Adipocyte (in vitro differentiated cells): ENCODE results near the gene NSG2.

Source experiments
- DNase-seq: peaks from one replicate; pipeline ENCODE4 v3.0.0-alpha.2; 2015; ENCODE audit warnings: low read depth
- H3K27me3 ChIP-seq: replicated peaks from 2 replicates; pipeline ENCODE4 v1.7.0; 2013; ENCODE audit warnings: mild to moderate bottlenecking, low read length, moderate library complexity; ENCODE audit not compliant: control insufficient read depth, insufficient read depth
- H3K36me3 ChIP-seq: 2 replicates; pipeline ENCODE4 v1.7.0; 2013; ENCODE audit warnings: low read length, mild to moderate bottlenecking, moderate library complexity; ENCODE audit not compliant: control insufficient read depth, insufficient read depth, severe bottlenecking
- H3K4me1 ChIP-seq: 2 replicates; pipeline ENCODE4 v1.7.0; 2013; ENCODE audit warnings: mild to moderate bottlenecking, low read length, moderate library complexity; ENCODE audit not compliant: control insufficient read depth, insufficient read depth
- H3K4me3 ChIP-seq: 2 replicates; pipeline ENCODE4 v1.7.0; 2013; ENCODE audit warnings: mild to moderate bottlenecking, low read length, moderate library complexity
- H3K9ac ChIP-seq: 2 replicates; pipeline ENCODE4 v1.7.0; 2013; ENCODE audit warnings: mild to moderate bottlenecking, low read length, moderate library complexity
- H3K9me3 ChIP-seq: 2 replicates; pipeline ENCODE4 v1.7.0; 2013; ENCODE audit warnings: mild to moderate bottlenecking, low read length, moderate library complexity; ENCODE audit not compliant: control insufficient read depth

NSG2 gene

DNA sequence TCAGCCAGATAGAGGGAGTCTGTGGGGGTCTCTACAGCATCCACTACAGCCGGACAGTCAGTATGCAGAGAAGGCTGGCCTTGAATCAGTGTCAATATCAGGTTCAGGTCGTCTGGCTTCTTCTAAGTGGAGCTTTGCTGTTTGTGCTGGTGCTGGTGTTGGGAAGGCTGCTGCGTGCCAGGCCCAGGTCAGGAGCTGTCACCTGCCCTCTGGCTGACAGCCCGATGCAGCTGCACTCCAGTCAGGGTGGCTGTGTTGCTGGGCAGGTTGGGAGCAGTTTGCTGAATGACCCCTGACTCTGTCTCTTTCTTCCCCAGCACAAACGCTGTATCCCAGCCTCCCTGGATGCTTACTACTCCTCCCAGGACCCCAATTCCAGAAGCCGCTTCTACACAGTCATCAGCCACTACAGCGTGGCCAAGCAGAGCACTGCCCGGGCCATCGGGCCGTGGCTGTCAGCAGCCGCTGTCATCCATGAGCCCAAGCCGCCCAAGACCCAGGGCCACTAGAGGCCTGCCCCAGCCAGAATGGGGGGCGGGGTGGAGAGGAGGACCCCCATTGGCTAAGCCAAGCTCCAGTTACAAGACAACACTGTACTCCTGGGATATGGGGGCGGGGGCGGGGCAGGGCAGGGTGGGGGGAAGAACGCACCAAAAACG lies 61.6 kb downstream of the NSG2 start:
- Histone ChIP-seq H3K36me3 (no peaks in the 10 kb centered on the region), H3K27me3 (peaks cover 21% of the 10 kb centered on the region), H3K9ac (no peak overlapping the region), H3K4me1 (no peaks in the 10 kb centered on the region), H3K4me3 (no peak overlapping the region), H3K9me3 (no peaks in the 10 kb centered on the region)
- no peak for DNase-seq

- Histone ChIP-seq H3K4me1 (no peaks in the 10 kb centered on the region), H3K27me3 (peaks cover 21% of the 10 kb centered on the region), H3K36me3 (no peaks in the 10 kb centered on the region), H3K4me3 (no peak overlapping the region), H3K9ac (no peak overlapping the region), H3K9me3 (no peaks in the 10 kb centered on the region)
- DNase-seq: no peak
Measured at GRCh38 chr5:174108745-174109144, 63.2 kb downstream of the NSG2 start.

- Histone ChIP-seq H3K9ac (no peak overlapping the region), H3K27me3 (peaks cover 21% of the 10 kb centered on the region), H3K4me3 (no peak overlapping the region), H3K9me3 (no peaks in the 10 kb centered on the region), H3K36me3 (no peaks in the 10 kb centered on the region), H3K4me1 (no peaks in the 10 kb centered on the region)
- DNase-seq: no peak
Measured at GRCh38 chr5:174109698-174110260, 64.3 kb downstream of the NSG2 start.

DNA sequence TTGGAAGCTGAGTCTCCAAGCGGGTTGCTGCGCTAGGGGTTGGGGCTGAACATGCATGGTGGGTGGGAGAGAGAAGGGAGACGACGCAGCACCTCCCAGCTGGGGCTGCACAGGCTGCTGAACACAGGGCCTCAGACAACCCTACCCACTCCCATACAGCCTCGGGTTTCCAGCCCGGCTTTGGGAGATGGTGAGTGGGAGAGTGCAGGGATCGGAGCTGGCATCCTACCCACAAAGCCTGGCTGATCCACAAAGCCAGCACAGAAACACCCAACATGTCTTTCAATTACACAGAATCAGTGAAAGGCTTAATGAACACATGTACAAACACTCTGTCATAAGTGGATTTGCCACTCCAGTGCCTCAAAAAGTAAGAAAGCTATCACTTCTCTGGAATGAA lies 64.8 kb downstream of the NSG2 start:
- Histone ChIP-seq H3K36me3 (no peaks in the 10 kb centered on the region), H3K4me1 (no peaks in the 10 kb centered on the region), H3K9ac (no peak overlapping the region), H3K27me3 (peaks cover 23% of the 10 kb centered on the region), H3K4me3 (no peak overlapping the region), H3K9me3 (no peaks in the 10 kb centered on the region)
- DNase-seq: no peak

- peaks cover 27% of the 10 kb centered on the region for H3K27me3 ChIP-seq
Measured at GRCh38 chr5:174111287-174111973, 65.9 kb downstream of the NSG2 start.

GRCh38 chr5:174115226-174115625 lies 69.7 kb downstream of the NSG2 start:
- Histone ChIP-seq H3K9me3 (no peaks in the 10 kb centered on the region), H3K27me3 (peaks cover 21% of the 10 kb centered on the region), H3K4me3 (no peak overlapping the region), H3K4me1 (peaks cover 4% of the 10 kb centered on the region), H3K36me3 (no peaks in the 10 kb centered on the region), H3K9ac (no peak overlapping the region)
- DNase-seq: no peak

More at GRCh38 chr5:174111287-174111973, 65.9 kb downstream of the NSG2 start:
- Histone ChIP-seq H3K4me3 (no peak overlapping the region), H3K4me1 (no peaks in the 10 kb centered on the region), H3K9ac (no peak overlapping the region), H3K36me3 (no peaks in the 10 kb centered on the region), H3K9me3 (no peaks in the 10 kb centered on the region)
- DNase-seq: no peak

DNA sequence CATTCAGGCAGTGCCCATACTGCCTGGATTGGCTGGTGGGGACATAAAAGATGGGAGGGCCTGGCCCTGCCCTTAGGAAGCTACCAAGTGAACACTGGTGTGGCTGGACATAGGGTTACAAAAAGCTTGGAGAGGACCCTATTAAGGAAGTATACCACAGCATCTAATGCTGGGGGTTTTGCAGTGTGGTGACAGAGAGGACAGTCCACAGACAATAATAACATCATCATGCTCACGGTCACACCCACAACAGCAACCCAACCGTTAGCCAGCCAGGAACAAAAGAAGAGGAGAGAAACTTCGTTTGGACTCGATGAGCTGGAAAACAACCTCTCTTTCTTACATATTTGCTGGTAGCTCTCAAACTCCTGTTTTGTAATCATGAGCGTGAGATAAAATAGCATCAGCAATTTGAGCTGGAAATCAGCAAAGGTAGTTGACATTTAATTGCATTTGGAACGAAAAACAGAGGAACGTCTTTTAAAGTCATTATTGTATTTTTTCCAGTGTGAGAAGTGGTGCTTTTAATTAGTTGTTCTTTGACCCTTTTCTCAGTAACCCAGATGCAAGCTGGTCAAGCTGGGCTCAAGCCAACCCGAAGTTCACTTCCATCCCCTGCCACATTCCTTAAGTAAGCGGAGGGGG lies 73.4 kb downstream of the NSG2 start:
- H3K4me1 ChIP-seq: peaks cover 8% of the 10 kb centered on the region

GRCh38 chr5:174119468-174119881 lies 74.0 kb downstream of the NSG2 start:
- H3K36me3 ChIP-seq: no peaks in the 10 kb centered on the region
- no peaks in the 10 kb centered on the region for H3K9me3 ChIP-seq
- peaks cover 8% of the 10 kb centered on the region for H3K4me1 ChIP-seq
- H3K27me3 ChIP-seq: peaks cover 17% of the 10 kb centered on the region
- no peak for DNase-seq
- H3K9ac ChIP-seq: no peak overlapping the region
- H3K4me3 ChIP-seq: no peak overlapping the region

More for the DNA sequence above, 73.4 kb downstream of the NSG2 start:
- Histone ChIP-seq H3K9me3 (no peaks in the 10 kb centered on the region), H3K36me3 (no peaks in the 10 kb centered on the region), H3K27me3 (peaks cover 17% of the 10 kb centered on the region), H3K4me3 (no peak overlapping the region), H3K9ac (no peak overlapping the region)
- DNase-seq: no peak

- DNase-seq: no peak
- Histone ChIP-seq H3K4me3 (no peak overlapping the region), H3K9ac (no peak overlapping the region), H3K27me3 (peaks cover 13% of the 10 kb centered on the region), H3K36me3 (no peaks in the 10 kb centered on the region), H3K4me1 (peaks cover 8% of the 10 kb centered on the region), H3K9me3 (no peaks in the 10 kb centered on the region)
Measured at GRCh38 chr5:174120401-174121005, 75.0 kb downstream of the NSG2 start.

DNA sequence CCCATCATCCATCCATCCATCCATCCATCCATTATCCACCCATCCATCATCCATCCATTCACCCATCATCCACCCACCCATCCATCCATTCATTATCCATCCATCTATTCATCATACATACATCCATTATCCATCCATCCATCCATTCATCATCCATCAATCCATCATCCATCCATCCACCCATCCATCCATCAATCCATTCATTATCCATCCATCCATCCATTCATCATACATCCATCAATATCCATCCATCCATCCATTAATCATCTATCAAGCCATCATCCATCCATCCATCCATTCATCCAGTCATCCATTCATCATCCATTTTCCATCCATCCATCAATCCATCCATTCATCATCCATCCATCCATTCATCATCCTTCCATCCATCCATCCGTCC lies 89.0 kb downstream of the NSG2 start:
- Histone ChIP-seq H3K9me3 (peaks cover 12% of the 10 kb centered on the region), H3K9ac (no peak overlapping the region), H3K36me3 (no peaks in the 10 kb centered on the region), H3K4me1 (peaks cover 3% of the 10 kb centered on the region), H3K27me3 (no peaks in the 10 kb centered on the region), H3K4me3 (no peak overlapping the region)
- no peak for DNase-seq

DNA sequence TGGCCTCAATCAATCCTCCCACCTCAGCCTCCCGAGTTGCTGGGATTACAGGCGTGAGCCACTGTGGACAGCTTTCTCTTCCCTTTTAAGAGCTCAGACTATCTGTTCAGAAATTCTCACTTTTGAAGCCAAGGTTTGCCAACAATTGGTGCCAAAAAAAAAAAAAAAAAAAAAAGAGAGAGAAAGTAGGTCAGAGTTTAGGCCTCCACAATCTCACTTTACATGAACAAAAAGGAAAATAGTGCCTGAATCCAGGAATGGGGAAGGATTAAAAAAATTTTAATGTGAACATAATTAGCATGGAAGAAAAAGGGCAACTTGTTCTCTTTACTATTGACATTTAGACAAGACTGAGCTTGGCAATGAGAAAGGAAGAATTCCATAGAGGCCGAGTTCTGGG lies 94.1 kb downstream of the NSG2 start:
- Histone ChIP-seq H3K36me3 (no peaks in the 10 kb centered on the region), H3K4me3 (no peak overlapping the region), H3K27me3 (peaks cover 5% of the 10 kb centered on the region), H3K9ac (no peak overlapping the region), H3K4me1 (peaks cover 8% of the 10 kb centered on the region), H3K9me3 (no peaks in the 10 kb centered on the region)
- DNase-seq: no peak
